Measurements from ENCODE around the gene CYGB.
"Not testable (repeated sequence)": the region's sequence is repeated elsewhere in the genome, so short reads cannot be mapped to it uniquely, and the experiment has no call there.

The CYGB gene

GRCh38 chr17:76534831-76535732 is 2.4 kb downstream of the CYGB start:
- TF ChIP-seq CTCF (IDR thresholded peaks at IDR 0.05; ENCODE audit: low read depth, low read length): no peak

DNA sequence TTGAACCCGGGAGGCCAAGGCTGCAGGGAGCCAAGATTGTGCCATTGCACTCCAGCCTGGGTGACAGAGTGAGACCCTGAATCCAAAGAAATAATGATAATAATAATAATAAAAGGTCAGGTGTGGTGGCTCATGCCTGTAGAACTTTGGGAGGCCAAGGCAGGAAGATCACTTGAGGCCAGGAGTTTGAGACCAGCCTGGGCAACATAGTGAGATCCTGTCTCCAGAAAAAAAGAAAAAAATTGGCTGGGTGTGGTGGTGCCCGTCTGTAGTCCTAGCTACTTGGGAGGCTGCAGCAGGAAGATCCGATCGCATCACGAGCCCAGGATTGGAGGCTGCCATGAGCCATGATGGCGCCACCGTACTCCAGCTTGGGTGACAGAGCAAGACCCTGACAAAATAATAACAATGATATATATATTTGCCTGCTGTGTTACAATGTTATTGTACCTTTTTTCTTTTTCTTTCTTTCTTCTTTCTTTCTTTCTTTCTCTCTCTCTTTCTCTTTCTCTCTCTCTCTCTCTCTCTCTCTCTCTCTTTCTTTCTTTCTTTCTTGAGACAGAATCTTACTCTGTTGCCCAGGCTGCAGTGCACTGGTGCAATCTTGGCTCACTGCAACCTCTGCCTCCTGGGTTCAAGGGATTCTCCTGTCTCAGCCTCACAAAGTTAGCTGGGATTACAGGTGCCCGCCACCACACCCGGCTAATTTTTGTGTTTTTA is 3.7 kb downstream of the CYGB start:
- not testable (repeated sequence) for DNase-seq (ENCODE audit: extremely low read depth, low read depth)

More at GRCh38 chr17:76534831-76535732, 2.4 kb downstream of the CYGB start:
- no peak for DNase-seq (ENCODE audit: extremely low read depth, low read depth)

DNA sequence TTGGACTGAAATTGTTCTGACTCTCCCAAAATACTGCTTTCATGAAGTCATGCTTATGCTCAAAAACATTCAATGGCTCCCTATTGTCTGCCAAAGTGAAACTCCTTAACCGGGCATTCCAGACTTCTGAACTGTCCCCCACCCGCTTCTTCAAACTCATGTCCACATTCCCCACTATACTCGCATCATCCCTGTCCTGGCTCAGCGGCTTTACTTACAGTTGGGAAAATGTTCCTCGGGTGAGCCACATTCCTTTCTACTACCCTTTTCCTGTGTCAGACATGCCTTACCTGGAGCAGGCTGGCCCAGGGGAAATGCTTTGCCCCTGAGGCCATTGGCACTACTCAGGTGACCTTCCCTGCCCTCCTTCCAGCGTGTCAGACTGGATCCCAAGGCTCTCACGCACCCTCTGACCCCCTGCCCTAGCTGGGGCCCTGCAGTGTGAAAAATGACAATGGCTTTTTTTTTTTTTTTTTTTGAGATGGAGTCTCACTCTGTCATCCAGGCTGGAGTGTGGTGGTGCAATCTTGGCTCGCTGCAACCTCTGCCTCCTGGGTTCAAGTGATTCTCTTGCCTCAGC is 5.3 kb downstream of the CYGB start:
- DNase-seq (ENCODE audit: extremely low read depth, low read depth): no peak
- no peak for TF ChIP-seq CTCF (IDR thresholded peaks at IDR 0.05; ENCODE audit: low read depth, low read length)

DNA sequence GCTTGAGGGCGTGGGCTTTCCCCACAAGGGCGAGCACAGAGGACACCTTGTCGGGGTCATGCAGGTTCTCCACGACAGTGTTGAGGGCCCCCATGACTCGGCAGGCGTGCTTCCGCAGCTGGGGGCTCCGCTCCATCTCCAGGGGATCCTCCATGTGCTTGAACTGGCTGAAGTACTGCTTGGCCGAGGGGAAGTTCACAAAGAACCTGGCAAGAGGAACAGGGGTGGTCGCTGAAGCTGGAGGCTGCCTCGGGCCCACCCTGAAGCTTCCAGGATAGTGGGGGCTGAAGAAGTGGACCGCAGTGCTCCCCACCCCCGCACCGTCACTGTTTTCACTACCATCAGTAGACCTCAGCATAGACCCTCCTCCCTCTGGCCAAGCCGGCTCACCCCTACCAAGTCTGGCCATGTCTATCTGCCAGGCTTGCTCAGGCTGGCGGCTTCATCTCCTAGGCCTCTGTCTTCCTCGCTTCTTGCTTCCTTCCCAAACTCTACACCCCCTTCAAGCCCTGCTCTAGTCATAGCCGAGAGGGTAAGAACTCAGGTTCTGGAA is 5.9 kb downstream of the CYGB start:
- DNase-seq (ENCODE audit: extremely low read depth, low read depth): no peak
- TF ChIP-seq CTCF (IDR thresholded peaks at IDR 0.05; ENCODE audit: low read depth, low read length): no peak

GRCh38 chr17:76530811-76531485 is 6.6 kb downstream of the CYGB start:
- no peak for DNase-seq (ENCODE audit: extremely low read depth, low read depth)
- TF ChIP-seq CTCF (IDR thresholded peaks at IDR 0.05; ENCODE audit: low read depth, low read length): no peak

- DNase-seq (ENCODE audit: extremely low read depth, low read depth): no peak
- no peak for TF ChIP-seq CTCF (IDR thresholded peaks at IDR 0.05; ENCODE audit: low read depth, low read length)
Measured at GRCh38 chr17:76530095-76530723, 7.3 kb downstream of the CYGB start.

All from AG09319 (cell line).